ENCODE results near the gene EFNA5. TPM values are rescaled to one million over a fixed set of nuclear protein-coding genes. Genes with fewer than 3 reads are reported as not detected.

The EFNA5 gene
- total RNA-seq, 1 donor from 2014 or later = 40.9 TPM

DNA sequence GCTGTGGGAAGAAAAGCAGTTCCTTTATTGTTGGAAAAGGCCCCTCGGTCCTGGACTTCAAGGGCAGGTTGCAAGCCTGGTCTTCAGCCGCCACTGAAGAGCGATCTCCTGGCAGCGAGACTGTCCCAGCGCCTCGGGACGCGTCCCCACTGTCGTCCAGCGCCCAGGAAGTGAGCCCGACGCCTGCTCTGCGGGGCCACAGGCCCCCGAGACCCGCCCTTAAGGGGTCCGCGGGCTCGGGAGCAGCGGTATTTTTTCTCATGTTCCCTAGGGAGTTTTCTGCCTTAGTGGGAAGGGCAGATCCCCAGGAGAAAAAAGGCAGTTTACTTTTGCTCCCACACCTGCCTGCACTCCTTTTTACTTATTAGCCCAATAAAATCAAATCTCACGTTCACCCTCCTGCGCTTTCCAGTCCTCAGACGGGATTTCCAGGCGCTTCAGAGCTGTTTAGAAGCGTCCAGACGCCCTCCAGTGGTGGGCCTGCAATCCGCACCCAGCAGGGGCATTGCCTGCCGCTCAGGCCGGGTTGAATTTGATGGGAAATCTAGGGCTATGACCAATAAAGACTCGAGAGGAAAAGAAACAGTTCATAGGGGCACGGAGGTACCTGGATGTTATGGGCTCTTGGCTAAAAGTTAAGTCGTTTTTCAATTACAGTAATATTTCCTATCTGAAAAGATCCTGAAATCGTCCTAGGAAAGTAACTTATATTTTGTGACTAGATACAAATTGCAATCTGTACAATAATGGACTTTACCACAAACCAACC is 2.8 kb upstream of the EFNA5 start:
- peak; percentile 91 for DNase-seq (ENCODE audit: low spot score)
- intact Hi-C loops (cut with DNase I) = loop anchor here (2.0 to 10.0 kb wide), 8 partner anchors 116 to 619 kb away; no protein-coding TSS in a partner anchor

GRCh38 chr5:107673039-107673367 is 2.3 kb upstream of the EFNA5 start:
- DNase-seq (ENCODE audit: low spot score) = no peak
- intact Hi-C loops (cut with DNase I) = loop anchor here (2.0 to 10.0 kb wide), 8 partner anchors 116 to 618 kb away; no protein-coding TSS in a partner anchor

DNA sequence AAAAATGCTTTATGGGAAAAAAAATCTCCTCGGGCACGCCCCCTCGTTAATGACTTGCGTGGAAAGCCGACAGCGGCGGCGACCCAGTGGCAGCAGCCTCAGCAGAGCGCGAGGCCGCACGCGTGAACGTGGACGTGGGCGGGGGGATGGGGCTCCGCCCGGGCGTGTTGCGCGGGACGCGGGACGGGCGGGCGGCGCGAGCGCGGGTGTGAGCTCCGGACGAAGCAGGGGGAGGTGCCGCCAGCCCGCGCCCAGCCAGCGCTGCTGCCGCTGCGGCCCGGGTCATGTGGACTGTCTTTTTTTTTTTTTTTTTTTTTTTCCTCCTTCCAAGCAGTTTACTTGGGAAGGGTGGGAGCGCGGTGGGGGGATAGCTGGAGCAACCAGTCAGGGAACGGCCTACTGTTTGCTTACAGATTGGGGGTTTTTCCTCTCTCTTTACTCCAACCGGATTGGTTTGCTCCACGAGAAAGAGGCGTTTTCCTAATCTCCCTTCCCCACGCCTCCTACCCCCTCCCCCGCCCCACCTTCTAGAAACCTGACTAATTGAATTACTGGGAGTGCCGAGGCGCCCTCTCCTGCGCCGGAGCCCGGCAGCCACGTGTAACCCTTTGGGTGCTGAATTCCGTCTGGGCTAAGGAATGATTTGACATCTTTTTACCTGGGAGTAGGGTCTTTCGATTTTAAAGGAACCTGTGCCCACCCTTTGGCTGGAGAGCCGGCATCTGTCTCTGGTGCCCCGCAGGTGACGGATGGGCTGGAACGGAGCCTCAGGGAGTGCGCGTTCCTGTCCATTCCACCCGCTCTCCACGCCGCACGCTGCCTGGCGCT is 1.7 kb upstream of the EFNA5 start:
- DNase-seq (ENCODE audit: low spot score) = peak; percentile 81
- intact Hi-C loops (cut with DNase I) = loop anchor here (2.0 to 10.0 kb wide), 8 partner anchors 115 to 618 kb away; no protein-coding TSS in a partner anchor

DNA sequence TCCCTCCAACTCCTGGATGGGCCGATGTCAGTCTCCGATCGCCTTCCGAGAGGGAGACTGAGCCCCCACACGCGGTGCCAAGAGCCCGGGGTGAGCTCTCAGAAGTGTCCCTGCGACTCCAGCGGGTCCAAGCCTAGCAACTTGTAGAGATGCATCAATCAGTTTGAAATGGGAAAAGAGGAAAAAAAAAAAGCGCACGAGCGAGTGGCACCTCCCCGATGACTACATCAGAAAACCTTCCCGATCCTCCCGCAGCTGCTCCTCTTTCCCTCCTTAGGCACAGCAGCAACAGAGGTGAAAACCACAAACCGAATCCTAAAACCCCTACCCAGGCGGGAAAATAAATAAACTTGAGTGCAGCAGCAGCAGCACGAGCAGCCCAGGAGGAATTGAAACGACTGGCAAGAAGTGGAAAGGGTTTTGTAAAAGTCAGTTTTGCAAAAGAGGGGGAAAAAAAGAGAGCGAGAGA is 1.0 kb upstream of the EFNA5 start:
- intact Hi-C loops (cut with DNase I) = loop anchor here (2.0 to 10.0 kb wide), 9 partner anchors 99 to 617 kb away; no protein-coding TSS in a partner anchor
- no peak for DNase-seq (ENCODE audit: low spot score)

DNA sequence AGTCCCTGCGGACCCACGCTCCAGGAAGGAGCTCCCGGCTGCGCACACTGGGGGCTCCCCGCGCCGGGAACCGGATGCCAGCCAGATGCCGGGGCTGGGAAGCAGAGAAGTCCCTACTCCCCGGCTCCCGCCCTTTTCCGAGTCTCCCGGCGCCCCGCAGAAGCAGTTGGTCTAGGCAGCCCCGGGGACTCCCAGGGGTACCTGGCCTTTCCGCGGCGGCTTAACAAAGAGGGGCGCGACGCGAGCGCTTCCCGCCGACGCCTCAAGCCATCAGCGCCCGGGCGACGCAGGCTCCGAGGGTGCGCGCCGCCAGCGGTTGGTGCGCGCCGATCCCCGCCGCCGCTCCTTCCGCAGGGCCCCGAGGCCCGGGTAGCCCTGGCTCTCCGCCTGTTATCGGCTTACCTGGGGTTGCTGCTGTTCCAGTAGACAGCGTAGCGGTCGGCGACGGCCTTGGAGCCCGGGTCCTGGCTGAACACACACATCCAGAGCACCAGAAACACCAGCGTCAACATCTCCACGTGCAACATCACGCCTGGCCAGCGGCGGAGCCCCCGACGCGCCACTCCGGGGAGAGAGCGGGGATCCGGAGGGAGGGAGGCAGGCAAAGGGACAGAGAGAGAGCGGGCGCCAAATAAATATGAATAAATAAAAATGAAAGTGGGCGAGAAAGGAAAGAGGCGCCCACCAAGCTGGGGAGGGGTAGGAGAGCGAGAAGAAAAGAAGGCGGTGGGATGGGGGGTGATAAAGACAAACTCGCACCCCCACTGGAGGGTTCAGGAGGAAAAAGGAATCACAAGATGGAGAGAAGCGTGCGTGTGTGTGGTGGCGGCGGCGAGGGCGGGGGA is 428 bp downstream of the EFNA5 start:
- no peak for DNase-seq (ENCODE audit: low spot score)
- intact Hi-C loops (cut with DNase I) = loop anchor here (2.0 to 10.0 kb wide), 8 partner anchors 98 to 616 kb away; no protein-coding TSS in a partner anchor

- peak; percentile 78 for DNase-seq (ENCODE audit: low spot score)
- intact Hi-C loops (cut with DNase I) = loop anchor here (2.0 to 10.0 kb wide), 9 partner anchors 77 to 615 kb away; no protein-coding TSS in a partner anchor
Measured at GRCh38 chr5:107669096-107670031, 1.4 kb downstream of the EFNA5 start.

GRCh38 chr5:107668154-107669095 is 2.3 kb downstream of the EFNA5 start:
- DNase-seq (ENCODE audit: low spot score) = no peak
- intact Hi-C loops (cut with DNase I) = loop anchor here (5.0 kb wide), 1 partner anchor 76 kb away; no protein-coding TSS in a partner anchor

GRCh38 chr5:107666051-107666655 is 4.6 kb downstream of the EFNA5 start:
- intact Hi-C loops (cut with DNase I) = loop anchor here (5.0 kb wide), 1 partner anchor 74 kb away; no protein-coding TSS in a partner anchor
- DNase-seq (ENCODE audit: low spot score) = no peak

GRCh38 chr5:107665036-107665570 is 5.6 kb downstream of the EFNA5 start:
- intact Hi-C loops (cut with DNase I) = loop anchor here (5.0 kb wide), 1 partner anchor 73 kb away; no protein-coding TSS in a partner anchor

DNA sequence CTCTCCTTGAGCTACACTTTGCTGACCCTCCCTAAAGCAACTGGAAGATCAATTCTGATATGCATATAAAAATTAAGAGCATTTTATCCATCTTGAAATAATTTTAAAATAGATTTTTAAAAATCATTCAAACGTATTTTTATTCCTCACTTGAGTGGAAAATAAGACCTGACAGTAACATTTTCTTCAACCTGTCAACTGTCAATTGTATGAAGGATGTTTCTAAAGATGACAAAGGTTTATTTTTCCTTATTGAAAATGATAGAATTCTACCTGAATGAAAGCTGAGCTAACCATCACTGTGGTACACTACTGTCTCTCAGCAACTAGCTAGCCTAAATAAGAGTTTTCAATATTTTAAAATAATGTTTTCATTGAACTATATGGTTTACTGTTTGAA is 7.0 kb downstream of the EFNA5 start:
- intact Hi-C loops (cut with DNase I) = no loop called here

More at GRCh38 chr5:107665036-107665570, 5.6 kb downstream of the EFNA5 start:
- DNase-seq (ENCODE audit: low spot score) = no peak

GRCh38 chr5:107661650-107662044 is 9.1 kb downstream of the EFNA5 start:
- no peak for DNase-seq (ENCODE audit: low spot score)
- intact Hi-C loops (cut with DNase I) = no loop called here

More for the DNA sequence above, 7.0 kb downstream of the EFNA5 start:
- DNase-seq (ENCODE audit: low spot score) = no peak

DNA sequence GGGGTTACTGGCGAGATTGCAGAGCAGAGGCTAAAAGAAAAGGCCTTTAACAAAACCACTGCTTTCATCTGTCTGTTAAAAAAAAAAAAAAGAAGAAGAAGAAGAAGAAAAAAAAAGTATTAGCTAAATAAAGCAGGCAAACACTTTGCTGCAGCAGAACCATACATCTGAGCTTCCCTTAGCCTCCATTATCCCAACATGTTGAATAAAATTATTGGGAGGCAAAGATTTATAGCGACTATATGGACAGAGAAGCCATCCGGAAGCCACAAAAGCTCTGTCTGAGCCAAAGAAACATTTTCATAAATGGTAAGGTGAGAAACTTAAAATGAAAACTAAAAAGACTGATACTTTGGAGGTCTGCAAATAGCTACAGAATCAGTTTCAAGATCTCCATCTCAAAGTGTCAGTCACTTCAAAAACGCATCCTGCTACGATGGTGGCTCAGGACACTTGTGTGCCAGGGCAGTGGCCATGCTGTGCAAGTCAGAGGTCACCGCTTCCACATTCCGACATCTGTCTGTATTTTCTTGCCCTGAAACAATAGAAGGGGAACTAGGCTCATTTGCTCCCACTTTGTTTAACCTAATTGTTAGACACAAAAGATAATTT is 9.6 kb downstream of the EFNA5 start:
- intact Hi-C loops (cut with DNase I) = no loop called here
- DNase-seq (ENCODE audit: low spot score) = no peak

DNA sequence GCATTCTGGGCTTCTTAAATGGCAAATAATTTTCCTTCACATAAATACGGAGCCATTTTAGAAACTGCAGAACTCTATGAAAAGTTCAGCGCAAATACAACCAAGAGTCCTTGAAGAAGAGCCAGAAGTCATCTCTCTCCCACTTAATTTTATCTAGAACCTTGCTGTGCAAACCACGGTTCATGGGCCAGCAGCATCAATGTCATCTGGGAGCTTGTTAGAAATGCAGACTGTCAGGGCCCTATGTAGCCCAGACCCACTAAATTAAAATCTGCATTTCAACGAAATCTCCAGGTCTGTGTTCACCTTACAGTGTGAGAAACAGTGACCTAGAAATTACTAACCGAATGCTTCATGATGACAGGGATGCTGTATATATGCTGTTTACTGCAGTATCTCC is 12.2 kb downstream of the EFNA5 start:
- intact Hi-C loops (cut with DNase I) = no loop called here
- DNase-seq (ENCODE audit: low spot score) = no peak

GRCh38 chr5:107655831-107656230 is 14.9 kb downstream of the EFNA5 start:
- intact Hi-C loops (cut with DNase I) = no loop called here
- DNase-seq (ENCODE audit: low spot score) = no peak

- DNase-seq (ENCODE audit: low spot score) = no peak
- intact Hi-C loops (cut with DNase I) = no loop called here
Measured at GRCh38 chr5:107654827-107655226, 15.9 kb downstream of the EFNA5 start.

DNA sequence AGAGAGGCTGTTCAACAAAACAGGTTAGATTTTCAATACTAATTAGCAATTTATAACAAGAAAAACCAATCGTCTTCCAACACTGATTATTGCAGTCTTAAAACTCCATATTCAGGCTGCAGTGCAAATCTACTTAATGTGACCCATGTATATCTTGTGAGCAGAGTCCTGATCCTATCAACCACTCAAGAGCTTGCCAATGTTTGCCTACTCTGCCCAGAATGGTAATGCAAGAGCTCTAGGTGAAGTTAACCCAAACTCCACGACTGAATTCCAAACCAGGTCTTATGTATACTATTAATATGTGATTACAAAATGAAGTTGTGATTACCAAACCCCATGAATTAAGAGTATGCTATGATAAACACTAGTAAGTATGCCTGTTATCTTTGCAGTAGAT is 17.1 kb downstream of the EFNA5 start:
- DNase-seq (ENCODE audit: low spot score) = no peak
- intact Hi-C loops (cut with DNase I) = no loop called here

Measured in cardiac septum (tissue), 1 donor.